BE2C (cell line): ENCODE measurements around the gene CCDC54.

Source experiments
- DNase-seq: peaks from one replicate; pipeline ENCODE4 v3.0.0-alpha.2; 2020
- H3K27me3 ChIP-seq: fragments of 250-450 bp; sonication (Bioruptor Pico); 2 replicates; pipeline ENCODE4 v1.5.1; 2020; ENCODE audit warnings: mild to moderate bottlenecking
- H3K36me3 ChIP-seq: fragments of 250-450 bp; sonication (Bioruptor Pico); 2 replicates; pipeline ENCODE4 v1.5.1; 2020; ENCODE audit warnings: mild to moderate bottlenecking
- H3K4me1 ChIP-seq: fragments of 250-450 bp; sonication (Bioruptor Pico); 2 replicates; pipeline ENCODE4 v1.5.1; 2020
- H3K4me3 ChIP-seq: 2 replicates; pipeline ENCODE4 v1.5.1; 2011; ENCODE audit warnings: low read depth, low read length
- H3K9me3 ChIP-seq: fragments of 250-450 bp; sonication (Bioruptor Pico); 2 replicates; pipeline ENCODE4 v1.5.1; 2020
- CTCF ChIP-seq: IDR thresholded peaks from 2 replicates; pipeline ENCODE4 v1.5.1; 2012; ENCODE audit warnings: mild to moderate bottlenecking, low read depth, low read length

The CCDC54 gene

DNA sequence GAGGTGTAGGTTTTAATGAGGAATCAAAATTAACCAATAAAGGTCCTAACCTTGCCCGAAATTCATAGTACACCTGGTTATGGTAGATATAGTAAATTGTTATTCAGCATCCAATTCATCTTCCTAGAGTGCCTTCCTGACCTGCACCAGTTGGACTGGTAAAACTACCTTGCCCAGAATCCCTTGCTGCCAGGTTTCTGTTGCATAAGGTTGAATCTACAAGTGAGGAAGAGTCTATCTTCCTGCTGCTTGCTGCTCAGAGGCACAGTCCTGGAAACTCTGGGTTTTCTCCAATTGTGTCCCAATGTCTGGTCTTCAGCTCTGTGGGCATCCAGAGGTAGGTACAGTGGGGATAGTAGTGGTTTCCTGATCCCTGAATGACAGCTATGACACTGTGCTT lies 17.3 kb downstream of the CCDC54 start:
- no peak overlapping the region for H3K4me3 ChIP-seq
- H3K27me3 ChIP-seq = peaks cover 3% of the 10 kb centered on the region; the same call in 1 of the 2 replicates
- no peak for TF ChIP-seq CTCF
- no peaks in the 10 kb centered on the region for H3K4me1 ChIP-seq
- DNase-seq = no peak
- H3K36me3 ChIP-seq = no peaks in the 10 kb centered on the region
- H3K9me3 ChIP-seq = no peaks in the 10 kb centered on the region

GRCh38 chr3:107395066-107395465 lies 17.8 kb downstream of the CCDC54 start:
- TF ChIP-seq CTCF = no peak

DNA sequence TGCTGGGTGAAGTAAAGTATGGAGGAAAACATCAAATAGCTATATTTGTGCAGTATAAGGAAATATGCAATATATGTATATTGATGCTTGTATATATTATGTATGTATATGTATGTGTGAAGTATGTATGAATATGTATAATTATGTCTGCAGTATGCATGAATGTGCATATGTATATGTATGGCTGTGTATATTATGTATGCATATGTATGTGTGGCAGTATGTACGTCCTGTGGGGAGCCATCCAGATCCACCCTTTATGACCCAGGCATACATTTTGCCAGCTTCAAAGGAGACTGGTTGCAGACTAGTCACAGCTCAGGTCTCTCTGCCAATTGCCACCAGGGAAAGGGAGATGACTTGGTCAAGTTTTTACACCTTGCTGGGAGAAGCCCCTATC lies 24.1 kb downstream of the CCDC54 start:
- Histone ChIP-seq H3K36me3 (no peaks in the 10 kb centered on the region), H3K4me3 (no peak overlapping the region), H3K9me3 (no peaks in the 10 kb centered on the region), H3K27me3 (no peaks in the 10 kb centered on the region; the same call in 1 of the 2 replicates), H3K4me1 (no peaks in the 10 kb centered on the region)
- DNase-seq = no peak
- no peak for TF ChIP-seq CTCF

More at GRCh38 chr3:107395066-107395465, 17.8 kb downstream of the CCDC54 start:
- H3K4me1 ChIP-seq = no peaks in the 10 kb centered on the region
- H3K27me3 ChIP-seq = peaks cover 3% of the 10 kb centered on the region; the same call in 1 of the 2 replicates
- H3K36me3 ChIP-seq = no peaks in the 10 kb centered on the region
- no peaks in the 10 kb centered on the region for H3K9me3 ChIP-seq
- H3K4me3 ChIP-seq = no peak overlapping the region
- DNase-seq = no peak

- no peaks in the 10 kb centered on the region; the same call in 1 of the 2 replicates for H3K27me3 ChIP-seq
- no peaks in the 10 kb centered on the region for H3K4me1 ChIP-seq
- no peak for DNase-seq
- no peak overlapping the region for H3K4me3 ChIP-seq
- no peaks in the 10 kb centered on the region for H3K36me3 ChIP-seq
- H3K9me3 ChIP-seq = no peaks in the 10 kb centered on the region
- no peak for TF ChIP-seq CTCF
These were observed 25.0 kb downstream of the CCDC54 start for GRCh38 chr3:107402214-107402613.

GRCh38 chr3:107404727-107405469 lies 27.7 kb downstream of the CCDC54 start:
- no peak for TF ChIP-seq CTCF
- H3K4me1 ChIP-seq = no peaks in the 10 kb centered on the region
- no peaks in the 10 kb centered on the region for H3K36me3 ChIP-seq
- DNase-seq = no peak
- H3K9me3 ChIP-seq = no peaks in the 10 kb centered on the region; the same call in 1 of the 2 replicates
- no peak overlapping the region for H3K4me3 ChIP-seq
- no peaks in the 10 kb centered on the region; the same call in 1 of the 2 replicates for H3K27me3 ChIP-seq

DNA sequence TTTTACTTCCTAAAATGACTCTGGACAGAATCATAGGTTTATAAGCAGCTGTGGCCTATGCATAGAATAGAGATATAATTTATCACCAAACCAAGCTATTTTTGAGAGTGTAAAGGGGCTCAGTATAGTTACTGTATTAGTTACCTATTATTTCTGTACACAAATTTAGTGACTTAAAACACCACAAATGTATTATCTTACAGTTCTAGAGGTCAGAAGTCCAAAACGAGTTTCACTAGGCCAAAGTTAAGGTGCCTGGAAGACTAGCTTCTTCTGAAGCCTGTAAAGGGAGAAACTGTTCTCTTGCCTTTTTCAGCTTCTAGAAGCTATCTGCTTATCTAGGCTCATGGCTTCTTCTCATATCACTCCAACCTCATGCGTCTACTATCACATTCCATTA lies 30.1 kb downstream of the CCDC54 start:
- TF ChIP-seq CTCF = no peak
- H3K4me3 ChIP-seq = no peak overlapping the region
- H3K27me3 ChIP-seq = no peaks in the 10 kb centered on the region
- DNase-seq = no peak
- no peaks in the 10 kb centered on the region for H3K4me1 ChIP-seq
- no peaks in the 10 kb centered on the region; the same call in none of the 2 replicates for H3K9me3 ChIP-seq
- no peaks in the 10 kb centered on the region for H3K36me3 ChIP-seq
